Sigmoid colon (tissue), 3 donors: ENCODE measurements around the gene MRGPRD.

Experiments used
- POLR2A ChIP-seq, 2 donors: fragments of 450-650 bp; IDR thresholded peaks; one replicate each; pipeline ENCODE4 v1.6.1; 2016; ENCODE audit warnings: antibody characterized with exemption in 2 of 2, mild to moderate bottlenecking in 2 of 2, moderate library complexity in 2 of 2
- TF ChIP-seq, protein P1 (sequence below), 4 experiments: fragments of 450-650 bp in 3 of 4; fragments of 200-600 bp in 1 of 4; IDR thresholded peaks; one replicate each; pipeline ENCODE4 v1.5.1; 2016 to 2019; ENCODE audit warnings: antibody characterized with exemption in 4 of 4, mild to moderate bottlenecking in 3 of 4, moderate library complexity in 2 of 4

DNA sequence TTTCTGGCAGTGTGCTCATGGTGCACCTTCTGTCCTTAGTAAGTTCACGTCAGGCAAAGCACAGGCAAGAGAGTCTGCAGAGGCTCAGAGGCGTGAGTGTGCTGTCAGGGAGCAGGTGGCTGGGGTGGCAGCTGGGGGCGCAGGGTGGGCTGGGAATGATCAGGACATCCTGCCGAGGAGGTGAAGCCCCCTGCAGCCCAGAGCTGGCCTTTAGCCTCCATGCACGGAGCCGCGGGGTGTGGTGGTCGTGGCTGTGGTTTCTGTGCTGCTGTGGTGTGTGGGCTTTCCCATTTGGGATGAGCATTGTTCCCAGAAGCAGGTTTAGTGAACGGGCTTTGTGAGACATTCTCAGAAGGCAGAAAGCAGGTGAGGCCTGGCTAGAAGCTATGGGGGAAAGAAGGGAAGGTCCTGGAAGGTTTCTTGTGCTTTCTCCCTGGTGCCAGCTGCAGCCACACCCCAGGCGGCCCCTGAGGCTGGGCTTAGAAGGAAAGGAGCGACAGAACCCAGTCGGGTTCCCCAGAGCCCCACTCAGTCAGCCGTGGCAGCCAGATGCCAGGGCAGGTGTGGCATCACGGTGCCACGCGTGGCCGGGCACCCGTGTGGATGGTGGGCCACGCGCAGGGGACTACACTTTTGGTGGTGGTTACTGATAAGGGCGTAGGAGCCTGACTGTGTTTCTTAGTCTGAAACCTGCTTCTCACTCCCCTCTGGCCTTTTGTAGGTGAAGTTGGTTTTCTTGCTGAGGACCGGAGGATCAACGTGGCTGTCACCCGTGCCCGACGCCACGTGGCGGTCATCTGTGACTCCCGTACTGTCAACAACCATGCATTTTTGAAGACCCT, 45.0 kb downstream of the MRGPRD start:
- TF ChIP-seq, protein P1, sequence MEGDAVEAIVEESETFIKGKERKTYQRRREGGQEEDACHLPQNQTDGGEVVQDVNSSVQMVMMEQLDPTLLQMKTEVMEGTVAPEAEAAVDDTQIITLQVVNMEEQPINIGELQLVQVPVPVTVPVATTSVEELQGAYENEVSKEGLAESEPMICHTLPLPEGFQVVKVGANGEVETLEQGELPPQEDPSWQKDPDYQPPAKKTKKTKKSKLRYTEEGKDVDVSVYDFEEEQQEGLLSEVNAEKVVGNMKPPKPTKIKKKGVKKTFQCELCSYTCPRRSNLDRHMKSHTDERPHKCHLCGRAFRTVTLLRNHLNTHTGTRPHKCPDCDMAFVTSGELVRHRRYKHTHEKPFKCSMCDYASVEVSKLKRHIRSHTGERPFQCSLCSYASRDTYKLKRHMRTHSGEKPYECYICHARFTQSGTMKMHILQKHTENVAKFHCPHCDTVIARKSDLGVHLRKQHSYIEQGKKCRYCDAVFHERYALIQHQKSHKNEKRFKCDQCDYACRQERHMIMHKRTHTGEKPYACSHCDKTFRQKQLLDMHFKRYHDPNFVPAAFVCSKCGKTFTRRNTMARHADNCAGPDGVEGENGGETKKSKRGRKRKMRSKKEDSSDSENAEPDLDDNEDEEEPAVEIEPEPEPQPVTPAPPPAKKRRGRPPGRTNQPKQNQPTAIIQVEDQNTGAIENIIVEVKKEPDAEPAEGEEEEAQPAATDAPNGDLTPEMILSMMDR (IDR thresholded peaks at IDR 0.05) = no peak
- TF ChIP-seq POLR2A (IDR thresholded peaks at IDR 0.05) = no peak
